Measurements from ENCODE around the gene MYOC.

Gene MYOC

GRCh38 chr1:171597203-171597602 is 55.3 kb downstream of the MYOC start:
- H3K4me3 ChIP-seq (ENCODE audit: low read length): no peak overlapping the region
- H3K4me1 ChIP-seq (ENCODE audit: control insufficient read depth, insufficient read depth, low read length): no peaks in the 10 kb centered on the region
- H3K27me3 ChIP-seq (ENCODE audit: control insufficient read depth, insufficient read depth, low read length): no peaks in the 10 kb centered on the region
- H3K9me3 ChIP-seq (replicated peaks; ENCODE audit: low read length): no peaks in the 10 kb centered on the region
- H3K4me2 ChIP-seq (ENCODE audit: low read length): no peak overlapping the region
- H3K36me3 ChIP-seq (ENCODE audit: insufficient read depth, low read length): peaks cover 25% of the 10 kb centered on the region
- no peak overlapping the region for H3K9ac ChIP-seq (ENCODE audit: low read depth, low read length)

- H3K27me3 ChIP-seq (ENCODE audit: control insufficient read depth, insufficient read depth, low read length): no peaks in the 10 kb centered on the region
- no peak overlapping the region for H3K9ac ChIP-seq (ENCODE audit: low read depth, low read length)
- peaks cover 30% of the 10 kb centered on the region for H3K36me3 ChIP-seq (ENCODE audit: insufficient read depth, low read length)
- H3K9me3 ChIP-seq (replicated peaks; ENCODE audit: low read length): no peaks in the 10 kb centered on the region
- no peak overlapping the region for H3K4me3 ChIP-seq (ENCODE audit: low read length)
- H3K4me2 ChIP-seq (ENCODE audit: low read length): no peak overlapping the region
- no peaks in the 10 kb centered on the region for H3K4me1 ChIP-seq (ENCODE audit: control insufficient read depth, insufficient read depth, low read length)
Measured at GRCh38 chr1:171596705-171597104, 55.8 kb downstream of the MYOC start.

GRCh38 chr1:171596119-171596518 is 56.4 kb downstream of the MYOC start:
- Histone ChIP-seq H3K4me3 (ENCODE audit: low read length) (no peak overlapping the region), H3K27me3 (ENCODE audit: control insufficient read depth, insufficient read depth, low read length) (no peaks in the 10 kb centered on the region), H3K9me3 (replicated peaks; ENCODE audit: low read length) (no peaks in the 10 kb centered on the region), H3K9ac (ENCODE audit: low read depth, low read length) (no peak overlapping the region), H3K4me2 (ENCODE audit: low read length) (no peak overlapping the region), H3K36me3 (ENCODE audit: insufficient read depth, low read length) (peaks cover 36% of the 10 kb centered on the region), H3K4me1 (ENCODE audit: control insufficient read depth, insufficient read depth, low read length) (no peaks in the 10 kb centered on the region)

- Histone ChIP-seq H3K27me3 (ENCODE audit: control insufficient read depth, insufficient read depth, low read length) (no peaks in the 10 kb centered on the region), H3K4me2 (ENCODE audit: low read length) (no peak overlapping the region), H3K9me3 (replicated peaks; ENCODE audit: low read length) (no peaks in the 10 kb centered on the region), H3K4me3 (ENCODE audit: low read length) (no peak overlapping the region), H3K9ac (ENCODE audit: low read depth, low read length) (no peak overlapping the region), H3K36me3 (ENCODE audit: insufficient read depth, low read length) (peaks cover 43% of the 10 kb centered on the region), H3K4me1 (ENCODE audit: control insufficient read depth, insufficient read depth, low read length) (no peaks in the 10 kb centered on the region)
Measured at GRCh38 chr1:171595324-171595723, 57.2 kb downstream of the MYOC start.

- no peaks in the 10 kb centered on the region for H3K27me3 ChIP-seq (ENCODE audit: control insufficient read depth, insufficient read depth, low read length)
- no peaks in the 10 kb centered on the region for H3K4me1 ChIP-seq (ENCODE audit: control insufficient read depth, insufficient read depth, low read length)
- H3K4me3 ChIP-seq (ENCODE audit: low read length): no peak overlapping the region
- no peak overlapping the region for H3K9ac ChIP-seq (ENCODE audit: low read depth, low read length)
- no peaks in the 10 kb centered on the region for H3K9me3 ChIP-seq (replicated peaks; ENCODE audit: low read length)
- no peak overlapping the region for H3K4me2 ChIP-seq (ENCODE audit: low read length)
- peaks cover 73% of the 10 kb centered on the region for H3K36me3 ChIP-seq (ENCODE audit: insufficient read depth, low read length)
Measured at GRCh38 chr1:171590022-171590421, 62.5 kb downstream of the MYOC start.

GRCh38 chr1:171588230-171588629 is 64.3 kb downstream of the MYOC start:
- Histone ChIP-seq H3K9me3 (replicated peaks; ENCODE audit: low read length) (no peaks in the 10 kb centered on the region), H3K27me3 (ENCODE audit: control insufficient read depth, insufficient read depth, low read length) (no peaks in the 10 kb centered on the region), H3K4me1 (ENCODE audit: control insufficient read depth, insufficient read depth, low read length) (peaks cover 10% of the 10 kb centered on the region), H3K4me2 (ENCODE audit: low read length) (no peak overlapping the region), H3K9ac (ENCODE audit: low read depth, low read length) (no peak overlapping the region), H3K36me3 (ENCODE audit: insufficient read depth, low read length) (peaks cover 84% of the 10 kb centered on the region), H3K4me3 (ENCODE audit: low read length) (no peak overlapping the region)

GRCh38 chr1:171585715-171586114 is 66.8 kb downstream of the MYOC start:
- Histone ChIP-seq H3K4me1 (ENCODE audit: control insufficient read depth, insufficient read depth, low read length) (peaks cover 14% of the 10 kb centered on the region), H3K36me3 (ENCODE audit: insufficient read depth, low read length) (peaks cover 78% of the 10 kb centered on the region), H3K9me3 (replicated peaks; ENCODE audit: low read length) (no peaks in the 10 kb centered on the region), H3K4me2 (ENCODE audit: low read length) (no peak overlapping the region), H3K9ac (ENCODE audit: low read depth, low read length) (no peak overlapping the region), H3K4me3 (ENCODE audit: low read length) (no peak overlapping the region), H3K27me3 (ENCODE audit: control insufficient read depth, insufficient read depth, low read length) (no peaks in the 10 kb centered on the region)
